VCaP (cell line): ENCODE results near the gene VWA8.
"Not testable (repeated sequence)": the region's sequence is repeated elsewhere in the genome, so short reads cannot be mapped to it uniquely, and the experiment has no call there.

Experiments used
- H3K27ac ChIP-seq: fragments of 450-650 bp; 2 replicates; pipeline ENCODE4 v1.5.1; 2017
- TF ChIP-seq, protein P1 (sequence below): fragments of 450-650 bp; conservative IDR thresholded peaks from 2 replicates; pipeline ENCODE4 v1.5.1; 2017; ENCODE audit warnings: mild to moderate bottlenecking, moderate library complexity

The VWA8 gene

DNA sequence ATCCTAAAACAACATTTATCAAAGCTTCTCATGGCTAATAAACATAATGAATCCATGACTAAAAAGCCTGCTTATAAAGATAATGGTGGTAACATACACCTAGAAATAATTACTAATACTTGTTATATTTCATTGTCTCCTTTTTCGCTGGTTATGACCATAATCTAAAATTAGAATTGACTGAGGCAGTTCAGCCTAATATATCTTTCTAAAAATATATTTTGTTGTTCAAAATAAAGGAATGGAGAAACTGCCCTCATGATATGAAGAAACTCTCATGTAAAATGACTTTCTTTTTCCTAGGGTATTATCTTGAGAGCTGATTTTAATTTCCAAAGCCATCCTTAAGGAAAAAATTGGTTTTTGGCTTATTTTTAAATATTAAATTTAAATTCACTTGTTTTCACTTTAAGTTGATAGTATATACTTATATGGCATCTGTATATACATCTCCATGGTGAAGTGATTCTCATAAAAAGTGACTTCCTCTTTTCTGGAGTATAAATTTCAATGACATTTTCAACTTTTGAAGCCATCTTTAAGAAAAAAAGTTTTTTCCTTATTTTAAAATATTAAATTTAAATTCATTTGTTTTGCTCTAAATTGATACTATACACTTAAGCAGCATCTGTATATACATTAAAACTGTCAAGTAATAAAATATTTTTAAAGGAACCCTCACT lies 204.6 kb downstream of the VWA8 start:
- TF ChIP-seq, protein P1, sequence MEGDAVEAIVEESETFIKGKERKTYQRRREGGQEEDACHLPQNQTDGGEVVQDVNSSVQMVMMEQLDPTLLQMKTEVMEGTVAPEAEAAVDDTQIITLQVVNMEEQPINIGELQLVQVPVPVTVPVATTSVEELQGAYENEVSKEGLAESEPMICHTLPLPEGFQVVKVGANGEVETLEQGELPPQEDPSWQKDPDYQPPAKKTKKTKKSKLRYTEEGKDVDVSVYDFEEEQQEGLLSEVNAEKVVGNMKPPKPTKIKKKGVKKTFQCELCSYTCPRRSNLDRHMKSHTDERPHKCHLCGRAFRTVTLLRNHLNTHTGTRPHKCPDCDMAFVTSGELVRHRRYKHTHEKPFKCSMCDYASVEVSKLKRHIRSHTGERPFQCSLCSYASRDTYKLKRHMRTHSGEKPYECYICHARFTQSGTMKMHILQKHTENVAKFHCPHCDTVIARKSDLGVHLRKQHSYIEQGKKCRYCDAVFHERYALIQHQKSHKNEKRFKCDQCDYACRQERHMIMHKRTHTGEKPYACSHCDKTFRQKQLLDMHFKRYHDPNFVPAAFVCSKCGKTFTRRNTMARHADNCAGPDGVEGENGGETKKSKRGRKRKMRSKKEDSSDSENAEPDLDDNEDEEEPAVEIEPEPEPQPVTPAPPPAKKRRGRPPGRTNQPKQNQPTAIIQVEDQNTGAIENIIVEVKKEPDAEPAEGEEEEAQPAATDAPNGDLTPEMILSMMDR, result no peak

DNA sequence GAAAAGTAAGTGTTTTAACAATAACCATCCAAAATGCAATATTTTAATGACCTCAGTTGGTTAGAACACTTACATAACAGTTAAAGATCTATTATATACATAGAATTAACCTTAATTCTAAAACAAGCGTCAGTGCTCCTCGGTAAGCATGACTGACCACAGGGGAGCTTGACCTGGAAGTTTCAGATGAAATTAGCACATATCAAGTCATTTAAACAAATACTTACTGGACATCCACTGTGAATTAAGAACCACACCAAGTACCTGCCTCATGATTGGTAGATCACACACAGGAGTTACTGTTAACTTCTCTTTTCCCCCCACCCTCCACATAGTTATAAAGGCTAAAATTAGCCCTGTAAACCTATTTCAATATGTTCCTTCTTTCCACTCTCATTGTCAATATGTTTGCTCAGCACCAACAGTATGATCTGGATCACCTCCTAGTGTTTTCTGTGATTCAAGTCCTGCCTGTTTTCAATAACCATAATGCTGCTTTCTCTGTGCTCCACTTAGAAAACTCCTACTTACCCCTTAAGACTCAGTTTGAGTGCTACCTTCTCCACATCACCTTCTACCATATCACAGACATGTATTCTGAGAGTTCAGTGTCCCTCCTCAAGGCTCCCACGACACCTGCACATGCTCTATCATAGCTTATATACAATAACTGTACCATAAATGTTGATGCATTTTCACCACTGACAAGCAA lies 209.0 kb downstream of the VWA8 start:
- TF ChIP-seq, protein P1, result no peak
- H3K27ac ChIP-seq, result no peak overlapping the region

More for the DNA sequence above, 204.6 kb downstream of the VWA8 start:
- H3K27ac ChIP-seq, result no peak overlapping the region

DNA sequence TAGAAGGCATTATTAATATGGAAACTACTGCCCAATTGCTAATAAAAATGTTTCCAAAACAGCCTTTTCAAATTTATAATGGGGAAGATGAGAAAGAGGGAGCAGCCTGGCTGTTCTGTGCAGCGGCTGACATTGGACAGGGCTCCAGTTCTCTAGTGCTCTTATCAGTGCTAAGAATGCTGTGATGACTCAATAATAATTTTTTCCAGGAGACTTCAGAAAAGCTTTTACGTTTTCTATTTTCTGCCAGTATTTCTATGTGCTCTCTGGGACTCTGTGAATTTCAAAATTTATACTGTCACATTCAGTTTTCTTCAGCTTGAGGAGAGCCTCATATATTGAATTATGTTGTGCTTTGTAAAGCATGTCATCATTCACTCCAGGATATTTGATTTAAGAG lies 209.6 kb downstream of the VWA8 start:
- no peak overlapping the region for H3K27ac ChIP-seq
- TF ChIP-seq, protein P1, result no peak

DNA sequence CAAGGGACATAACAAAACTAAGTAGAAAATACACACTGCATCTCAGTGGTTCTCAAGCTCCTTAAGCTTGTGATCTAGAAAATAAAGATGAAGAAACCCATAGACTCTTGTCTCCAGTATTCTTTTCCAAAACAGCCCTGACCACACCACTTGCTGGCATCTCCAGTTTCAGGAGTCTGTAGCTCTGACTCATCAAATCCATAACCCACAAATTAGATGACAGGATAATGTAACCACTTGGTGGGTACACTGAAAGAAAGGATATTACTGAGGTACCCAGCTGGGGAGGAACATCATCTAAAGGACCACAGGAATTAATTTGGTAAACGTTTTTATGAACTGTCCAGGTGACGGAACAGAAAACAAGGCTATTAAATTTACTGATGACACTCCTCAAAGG lies 214.7 kb downstream of the VWA8 start:
- H3K27ac ChIP-seq, result no peak overlapping the region
- TF ChIP-seq, protein P1, result no peak

DNA sequence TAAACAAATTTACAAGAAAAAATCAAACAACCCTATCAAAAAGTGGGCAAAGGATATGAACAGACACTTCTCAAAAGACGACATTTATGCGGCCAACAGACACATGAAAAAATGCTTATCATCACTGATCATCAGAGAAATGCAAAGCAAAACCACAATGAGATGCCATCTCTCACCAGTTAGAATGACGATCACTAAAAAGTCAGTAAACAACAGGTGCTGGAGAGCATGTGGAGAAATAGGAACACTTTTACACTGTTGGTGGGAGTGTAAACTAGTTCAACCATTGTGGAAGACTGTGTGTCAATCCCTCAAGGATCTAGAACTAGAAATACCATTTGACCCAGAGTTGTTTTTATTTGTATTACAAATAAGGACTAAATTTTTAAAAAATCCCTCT lies 215.4 kb downstream of the VWA8 start:
- not testable (repeated sequence) for H3K27ac ChIP-seq

DNA sequence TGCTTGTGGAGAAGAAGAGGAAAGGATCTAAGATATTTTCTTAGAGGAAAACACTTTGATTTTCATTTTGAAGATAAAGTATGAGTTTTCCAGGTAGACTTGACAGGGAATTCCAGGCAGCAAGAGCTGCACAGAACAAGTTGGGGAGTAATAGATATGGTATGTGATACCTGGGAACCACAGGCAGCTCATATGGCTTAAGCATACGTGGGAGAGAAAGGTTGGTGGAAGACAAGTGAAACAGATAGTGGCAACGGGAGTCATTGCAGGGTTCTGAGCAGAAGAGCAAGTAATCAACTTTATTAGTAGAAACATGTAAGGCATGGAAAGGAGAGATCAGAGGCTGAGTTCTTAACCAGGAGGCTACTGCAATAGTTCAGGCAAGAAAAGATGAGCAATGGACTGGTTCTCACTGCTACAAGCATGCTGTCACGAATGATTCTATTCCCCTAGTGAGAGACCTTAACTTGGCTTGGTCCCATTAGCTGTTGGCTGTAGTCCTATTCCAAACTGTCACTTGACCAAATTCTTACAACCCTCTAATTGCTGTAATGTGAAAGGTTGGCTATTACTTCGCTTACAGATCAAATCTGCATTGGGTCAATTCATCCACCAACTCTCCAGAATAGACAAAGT lies 217.9 kb downstream of the VWA8 start:
- TF ChIP-seq, protein P1, result no peak
- no peak overlapping the region for H3K27ac ChIP-seq

DNA sequence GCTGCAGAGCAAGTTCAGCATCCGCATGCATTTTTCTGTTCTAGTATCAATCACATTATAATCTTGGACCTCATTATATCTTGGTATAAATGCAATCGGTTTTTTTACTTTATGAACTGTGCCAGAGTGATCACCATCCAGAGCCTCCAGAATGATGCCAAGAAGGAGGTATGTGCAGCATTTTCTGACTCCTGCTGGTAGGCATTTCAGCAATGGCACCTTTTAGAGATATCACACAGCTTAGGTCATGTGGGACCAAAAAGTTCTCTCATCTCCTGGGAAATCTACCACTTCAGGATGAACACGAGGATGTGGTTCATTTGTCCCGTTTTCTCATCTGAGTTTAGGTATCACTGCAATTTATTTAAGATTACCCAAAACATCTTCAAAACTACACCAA lies 220.4 kb downstream of the VWA8 start:
- TF ChIP-seq, protein P1, result no peak
- no peak overlapping the region for H3K27ac ChIP-seq
